ENCODE results near the gene DAPK2.

GRCh38 chr15:63941698-63942465 is 104.4 kb downstream of the DAPK2 start:
- no peak for TF ChIP-seq EZH2 (IDR thresholded peaks at IDR 0.05; ENCODE audit: low read length, unreplicated experiment)
- no peak for TF ChIP-seq CTCF (conservative IDR thresholded peaks at IDR 0.05; ENCODE audit: low read depth, low read length)
